ENCODE results near the gene ACOD1.
"Not testable (repeated sequence)": the region's sequence is repeated elsewhere in the genome, so short reads cannot be mapped to it uniquely, and the experiment has no call there.

ACOD1 gene

DNA sequence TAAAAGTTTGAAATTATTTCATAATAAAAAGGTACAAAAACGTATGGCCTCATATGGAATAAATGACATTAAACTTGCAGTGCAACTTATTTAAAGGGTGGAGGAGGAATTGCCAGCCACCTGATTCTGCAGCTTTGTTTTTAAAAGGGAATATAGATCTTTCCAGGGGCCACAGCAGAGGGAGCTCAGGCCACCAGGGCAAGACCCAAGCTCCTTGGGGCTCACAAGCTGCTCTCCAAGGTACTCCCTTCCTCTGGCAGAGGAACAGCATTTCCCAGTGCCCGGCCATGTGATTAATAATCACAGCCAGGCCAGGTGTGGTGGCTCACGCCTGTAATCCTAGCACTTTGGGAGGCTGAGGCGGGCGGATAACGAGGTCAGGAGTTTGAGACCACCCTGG is 6.2 kb downstream of the ACOD1 start:
- no peaks in the 10 kb centered on the region for H3K79me2 ChIP-seq (ENCODE audit: low read length)
- H3K27ac ChIP-seq (ENCODE audit: low read length), result no peak overlapping the region
- no peak overlapping the region for H2AFZ ChIP-seq (ENCODE audit: low read depth, low read length)
- H3K4me1 ChIP-seq (ENCODE audit: low read length), result no peaks in the 10 kb centered on the region
- H3K9ac ChIP-seq (ENCODE audit: low read length), result no peak overlapping the region
- no peak for TF ChIP-seq CTCF (IDR thresholded peaks at IDR 0.05; ENCODE audit: low read depth, low read length)
- TF ChIP-seq EZH2phosphoT487 (IDR thresholded peaks at IDR 0.05; ENCODE audit: low read depth), result no peak
- H4K20me1 ChIP-seq (ENCODE audit: insufficient read depth, low read length), result no peaks in the 10 kb centered on the region
- H3K4me3 ChIP-seq (ENCODE audit: low read length), result no peak overlapping the region
- H3K4me2 ChIP-seq (ENCODE audit: low read length), result no peak overlapping the region
- H3K27me3 ChIP-seq (ENCODE audit: low read depth, low read length), result no peaks in the 10 kb centered on the region; the same call in 1 of the 2 replicates
- H3K36me3 ChIP-seq (replicated peaks; ENCODE audit: low read depth, low read length), result no peaks in the 10 kb centered on the region
- H3K9me3 ChIP-seq (ENCODE audit: insufficient read depth, low read length), result peaks cover 13% of the 10 kb centered on the region; the same call in 1 of the 2 replicates

- no peak overlapping the region for H3K27ac ChIP-seq (ENCODE audit: low read length)
Measured at GRCh38 chr13:76955193-76955592, 6.9 kb downstream of the ACOD1 start.

GRCh38 chr13:76955661-76956060 is 7.3 kb downstream of the ACOD1 start:
- TF ChIP-seq EZH2phosphoT487 (IDR thresholded peaks at IDR 0.05; ENCODE audit: low read depth) (no peak), CTCF (IDR thresholded peaks at IDR 0.05; ENCODE audit: low read depth, low read length) (no peak)
- Histone ChIP-seq H3K9me3 (ENCODE audit: insufficient read depth, low read length) (peaks cover 17% of the 10 kb centered on the region; the same call in 1 of the 2 replicates), H3K9ac (ENCODE audit: low read length) (no peak overlapping the region), H4K20me1 (ENCODE audit: insufficient read depth, low read length) (no peaks in the 10 kb centered on the region), H3K36me3 (replicated peaks; ENCODE audit: low read depth, low read length) (no peaks in the 10 kb centered on the region), H3K27ac (ENCODE audit: low read length) (no peak overlapping the region), H3K4me2 (ENCODE audit: low read length) (no peak overlapping the region), H3K4me3 (ENCODE audit: low read length) (no peak overlapping the region), H3K4me1 (ENCODE audit: low read length) (no peaks in the 10 kb centered on the region), H2AFZ (ENCODE audit: low read depth, low read length) (no peak overlapping the region), H3K79me2 (ENCODE audit: low read length) (no peaks in the 10 kb centered on the region), H3K27me3 (ENCODE audit: low read depth, low read length) (no peaks in the 10 kb centered on the region; the same call in 1 of the 2 replicates)

More at GRCh38 chr13:76955193-76955592, 6.9 kb downstream of the ACOD1 start:
- Histone ChIP-seq H3K36me3 (replicated peaks; ENCODE audit: low read depth, low read length) (no peaks in the 10 kb centered on the region), H3K9me3 (ENCODE audit: insufficient read depth, low read length) (peaks cover 13% of the 10 kb centered on the region; the same call in 1 of the 2 replicates), H3K9ac (ENCODE audit: low read length) (no peak overlapping the region), H3K4me2 (ENCODE audit: low read length) (no peak overlapping the region), H3K4me1 (ENCODE audit: low read length) (no peaks in the 10 kb centered on the region), H3K79me2 (ENCODE audit: low read length) (no peaks in the 10 kb centered on the region), H2AFZ (ENCODE audit: low read depth, low read length) (no peak overlapping the region), H4K20me1 (ENCODE audit: insufficient read depth, low read length) (no peaks in the 10 kb centered on the region), H3K27me3 (ENCODE audit: low read depth, low read length) (no peaks in the 10 kb centered on the region; the same call in 1 of the 2 replicates), H3K4me3 (ENCODE audit: low read length) (no peak overlapping the region)
- TF ChIP-seq CTCF (IDR thresholded peaks at IDR 0.05; ENCODE audit: low read depth, low read length), result no peak

GRCh38 chr13:76958841-76959432 is 10.6 kb downstream of the ACOD1 start:
- no peak overlapping the region for H3K9ac ChIP-seq (ENCODE audit: low read length)
- no peak overlapping the region for H2AFZ ChIP-seq (ENCODE audit: low read depth, low read length)
- H3K4me2 ChIP-seq (ENCODE audit: low read length), result no peak overlapping the region
- no peaks in the 10 kb centered on the region for H3K4me1 ChIP-seq (ENCODE audit: low read length)
- TF ChIP-seq CTCF (IDR thresholded peaks at IDR 0.05; ENCODE audit: low read depth, low read length) (no peak), EZH2phosphoT487 (IDR thresholded peaks at IDR 0.05; ENCODE audit: low read depth) (no peak)
- no peak overlapping the region for H3K4me3 ChIP-seq (ENCODE audit: low read length)
- no peaks in the 10 kb centered on the region for H3K36me3 ChIP-seq (replicated peaks; ENCODE audit: low read depth, low read length)
- H4K20me1 ChIP-seq (ENCODE audit: insufficient read depth, low read length), result no peaks in the 10 kb centered on the region
- H3K79me2 ChIP-seq (ENCODE audit: low read length), result no peaks in the 10 kb centered on the region
- H3K27ac ChIP-seq (ENCODE audit: low read length), result no peak overlapping the region
- H3K27me3 ChIP-seq (ENCODE audit: low read depth, low read length), result no peaks in the 10 kb centered on the region
- peaks cover 21% of the 10 kb centered on the region; the same call in 1 of the 2 replicates for H3K9me3 ChIP-seq (ENCODE audit: insufficient read depth, low read length)

GRCh38 chr13:76959734-76960133 is 11.4 kb downstream of the ACOD1 start:
- H3K4me2 ChIP-seq (ENCODE audit: low read length); H3K27me3 ChIP-seq (ENCODE audit: low read depth, low read length); H3K4me3 ChIP-seq (ENCODE audit: low read length); H3K36me3 ChIP-seq (replicated peaks; ENCODE audit: low read depth, low read length); H3K79me2 ChIP-seq (ENCODE audit: low read length); H2AFZ ChIP-seq (ENCODE audit: low read depth, low read length); H3K27ac ChIP-seq (ENCODE audit: low read length); H3K9ac ChIP-seq (ENCODE audit: low read length); H4K20me1 ChIP-seq (ENCODE audit: insufficient read depth, low read length); H3K4me1 ChIP-seq (ENCODE audit: low read length): not testable (repeated sequence)
- H3K9me3 ChIP-seq (ENCODE audit: insufficient read depth, low read length), result peaks cover 21% of the 10 kb centered on the region; the same call in 1 of the 2 replicates
